ENCODE data around the gene CDH15. TPM values are rescaled to one million over a fixed set of nuclear protein-coding genes. Genes with fewer than 3 reads are reported as not detected.
A peak's percentile ranks its signal among the peaks of the same experiment; 100 is the strongest.

CDH15 gene
- total and polyA plus RNA-seq, 2 of the 13 experiments (the other 11 are each of a cell fraction or from before 2014, with no cell fraction given) = 0.74 to 2.2 TPM

GRCh38 chr16:89190150-89190958 lies 18.8 kb downstream of the CDH15 start (continued):
- TF ChIP-seq, protein P1, sequence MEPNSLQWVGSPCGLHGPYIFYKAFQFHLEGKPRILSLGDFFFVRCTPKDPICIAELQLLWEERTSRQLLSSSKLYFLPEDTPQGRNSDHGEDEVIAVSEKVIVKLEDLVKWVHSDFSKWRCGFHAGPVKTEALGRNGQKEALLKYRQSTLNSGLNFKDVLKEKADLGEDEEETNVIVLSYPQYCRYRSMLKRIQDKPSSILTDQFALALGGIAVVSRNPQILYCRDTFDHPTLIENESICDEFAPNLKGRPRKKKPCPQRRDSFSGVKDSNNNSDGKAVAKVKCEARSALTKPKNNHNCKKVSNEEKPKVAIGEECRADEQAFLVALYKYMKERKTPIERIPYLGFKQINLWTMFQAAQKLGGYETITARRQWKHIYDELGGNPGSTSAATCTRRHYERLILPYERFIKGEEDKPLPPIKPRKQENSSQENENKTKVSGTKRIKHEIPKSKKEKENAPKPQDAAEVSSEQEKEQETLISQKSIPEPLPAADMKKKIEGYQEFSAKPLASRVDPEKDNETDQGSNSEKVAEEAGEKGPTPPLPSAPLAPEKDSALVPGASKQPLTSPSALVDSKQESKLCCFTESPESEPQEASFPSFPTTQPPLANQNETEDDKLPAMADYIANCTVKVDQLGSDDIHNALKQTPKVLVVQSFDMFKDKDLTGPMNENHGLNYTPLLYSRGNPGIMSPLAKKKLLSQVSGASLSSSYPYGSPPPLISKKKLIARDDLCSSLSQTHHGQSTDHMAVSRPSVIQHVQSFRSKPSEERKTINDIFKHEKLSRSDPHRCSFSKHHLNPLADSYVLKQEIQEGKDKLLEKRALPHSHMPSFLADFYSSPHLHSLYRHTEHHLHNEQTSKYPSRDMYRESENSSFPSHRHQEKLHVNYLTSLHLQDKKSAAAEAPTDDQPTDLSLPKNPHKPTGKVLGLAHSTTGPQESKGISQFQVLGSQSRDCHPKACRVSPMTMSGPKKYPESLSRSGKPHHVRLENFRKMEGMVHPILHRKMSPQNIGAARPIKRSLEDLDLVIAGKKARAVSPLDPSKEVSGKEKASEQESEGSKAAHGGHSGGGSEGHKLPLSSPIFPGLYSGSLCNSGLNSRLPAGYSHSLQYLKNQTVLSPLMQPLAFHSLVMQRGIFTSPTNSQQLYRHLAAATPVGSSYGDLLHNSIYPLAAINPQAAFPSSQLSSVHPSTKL (CRISPR knock-in tag; IDR thresholded peaks at IDR 0.05) = no peak
- TF ChIP-seq SP4 (CRISPR knock-in tag; IDR thresholded peaks at IDR 0.05) (peak; percentile 41; the same call in 1 of the 2 replicates), PPARG (CRISPR knock-in tag; conservative IDR thresholded peaks at IDR 0.05) (no peak), KDM4B (CRISPR knock-in tag; IDR thresholded peaks at IDR 0.05) (no peak), ZNF333 (CRISPR knock-in tag; IDR thresholded peaks at IDR 0.05; ENCODE audit: borderline replicate concordance) (0 out of 2 replicates have a peak, but pooled peaks have one; percentile 9), PITX1 (CRISPR knock-in tag; IDR thresholded peaks at IDR 0.05) (no peak; the same call in 1 of the 2 replicates), ARNT2 (CRISPR knock-in tag; IDR thresholded peaks at IDR 0.05; ENCODE audit: low read depth) (no peak), MAFF (IDR thresholded peaks at IDR 0.05; ENCODE audit: low read depth, low read length) (no peak), RBAK (CRISPR knock-in tag; IDR thresholded peaks at IDR 0.05) (no peak), ZNF773 (CRISPR knock-in tag; IDR thresholded peaks at IDR 0.05; ENCODE audit: borderline replicate concordance) (no peak), SRSF1 (optimal IDR thresholded peaks at IDR 0.05; ENCODE audit: low read depth, low read length) (no peak), ZNF556 (CRISPR knock-in tag; IDR thresholded peaks at IDR 0.05; ENCODE audit: borderline replicate concordance) (no peak), ZNF468 (CRISPR knock-in tag; IDR thresholded peaks at IDR 0.05) (no peak; the same call in 1 of the 2 replicates), XRCC5 (optimal IDR thresholded peaks at IDR 0.05; ENCODE audit: low read length) (no peak), ARHGAP35 (CRISPR knock-in tag; IDR thresholded peaks at IDR 0.05; ENCODE audit: borderline replicate concordance) (no peak), RFX5 (IDR thresholded peaks at IDR 0.05; ENCODE audit: low read depth, low read length) (no peak), IRF1 (CRISPR knock-in tag; IDR thresholded peaks at IDR 0.05; ENCODE audit: low read depth) (no peak), IRF2 (CRISPR knock-in tag; IDR thresholded peaks at IDR 0.05) (no peak; the same call in 1 of the 2 replicates), ZSCAN29 (CRISPR knock-in tag; conservative IDR thresholded peaks at IDR 0.05) (no peak)
- TF ChIP-seq, protein P2, sequence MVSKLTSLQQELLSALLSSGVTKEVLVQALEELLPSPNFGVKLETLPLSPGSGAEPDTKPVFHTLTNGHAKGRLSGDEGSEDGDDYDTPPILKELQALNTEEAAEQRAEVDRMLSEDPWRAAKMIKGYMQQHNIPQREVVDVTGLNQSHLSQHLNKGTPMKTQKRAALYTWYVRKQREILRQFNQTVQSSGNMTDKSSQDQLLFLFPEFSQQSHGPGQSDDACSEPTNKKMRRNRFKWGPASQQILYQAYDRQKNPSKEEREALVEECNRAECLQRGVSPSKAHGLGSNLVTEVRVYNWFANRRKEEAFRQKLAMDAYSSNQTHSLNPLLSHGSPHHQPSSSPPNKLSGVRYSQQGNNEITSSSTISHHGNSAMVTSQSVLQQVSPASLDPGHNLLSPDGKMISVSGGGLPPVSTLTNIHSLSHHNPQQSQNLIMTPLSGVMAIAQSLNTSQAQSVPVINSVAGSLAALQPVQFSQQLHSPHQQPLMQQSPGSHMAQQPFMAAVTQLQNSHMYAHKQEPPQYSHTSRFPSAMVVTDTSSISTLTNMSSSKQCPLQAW (CRISPR knock-in tag; IDR thresholded peaks at IDR 0.05) = no peak
- TF ChIP-seq, protein P3, sequence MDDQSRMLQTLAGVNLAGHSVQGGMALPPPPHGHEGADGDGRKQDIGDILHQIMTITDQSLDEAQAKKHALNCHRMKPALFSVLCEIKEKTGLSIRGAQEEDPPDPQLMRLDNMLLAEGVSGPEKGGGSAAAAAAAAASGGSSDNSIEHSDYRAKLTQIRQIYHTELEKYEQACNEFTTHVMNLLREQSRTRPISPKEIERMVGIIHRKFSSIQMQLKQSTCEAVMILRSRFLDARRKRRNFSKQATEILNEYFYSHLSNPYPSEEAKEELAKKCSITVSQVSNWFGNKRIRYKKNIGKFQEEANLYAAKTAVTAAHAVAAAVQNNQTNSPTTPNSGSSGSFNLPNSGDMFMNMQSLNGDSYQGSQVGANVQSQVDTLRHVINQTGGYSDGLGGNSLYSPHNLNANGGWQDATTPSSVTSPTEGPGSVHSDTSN (CRISPR knock-in tag; IDR thresholded peaks at IDR 0.05; ENCODE audit: borderline replicate concordance) = no peak
